ENCODE data around the gene PDE7B. TPM values are rescaled to one million over a fixed set of nuclear protein-coding genes. Genes with fewer than 3 reads are reported as not detected.

Gene PDE7B
- total and polyA plus RNA-seq, 2 donors (not counting 1 experiment from before 2014, with no cell fraction given), result 2.6 to 7.5 TPM

GRCh38 chr6:136060759-136061158 lies 209.3 kb downstream of the PDE7B start:
- Histone ChIP-seq H4K20me1 (ENCODE audit: control insufficient read depth, insufficient read depth, low read length, poor library complexity, severe bottlenecking) (no peaks in the 10 kb centered on the region), H3K9me3 (ENCODE audit: control extremely low read depth in 1 of 3, control insufficient read depth in 2 of 3, insufficient read depth in 1 of 3, low read length in 2 of 3) (no peaks in the 10 kb centered on the region), H3K36me3 (replicated peaks in 1 of 2; ENCODE audit: control extremely low read depth in 1 of 2, control insufficient read depth in 1 of 2, extremely low read depth in 1 of 2, insufficient read depth in 2 of 2, low read length in 1 of 2) (no peaks in the 10 kb centered on the region), H3K4me2 (replicated peaks; ENCODE audit: low read depth, low read length, poor library complexity, severe bottlenecking) (no peak overlapping the region), H3K27ac (ENCODE audit: low read length in 2 of 2) (no peak overlapping the region), H3K4me1 (ENCODE audit: control insufficient read depth in 2 of 2, insufficient read depth in 2 of 2, low read length in 2 of 2) (no peaks in the 10 kb centered on the region), H3K4me3 (ENCODE audit: control extremely low read depth in 1 of 5, extremely low read depth in 1 of 5, insufficient read depth in 1 of 5, low read depth in 2 of 5, low read length in 4 of 5) (no peak overlapping the region), H3K27me3 (replicated peaks in 1 of 4; ENCODE audit: control extremely low read depth in 1 of 4, control insufficient read depth in 3 of 4, insufficient read depth in 4 of 4, low read length in 3 of 4) (no peaks in the 10 kb centered on the region), H2AFZ (ENCODE audit: insufficient read depth, low read depth, low read length, poor library complexity, severe bottlenecking) (no peak overlapping the region), H3K9ac (ENCODE audit: low read length) (no peak overlapping the region), H3K79me2 (ENCODE audit: control insufficient read depth, insufficient read depth, low read length) (no peaks in the 10 kb centered on the region)
- CTCF ChIA-PET, result no interaction called here
- no peaks in the 10 kb centered on the region for H3K9me3 Mint-ChIP-seq (ENCODE audit: insufficient read depth)
- H3K27me3 Mint-ChIP-seq, result no peaks in the 10 kb centered on the region
- ATAC-seq (ENCODE audit: low read depth), result no peak
- no peaks in the 10 kb centered on the region for H3K4me1 Mint-ChIP-seq
- no peak overlapping the region for H3K27ac Mint-ChIP-seq
- TF ChIP-seq CTCF (IDR thresholded peaks at IDR 0.05) (no peak), EZH2 (IDR thresholded peaks at IDR 0.05; ENCODE audit: borderline replicate concordance, insufficient read depth, low read depth, low read length, poor library complexity, severe bottlenecking) (no peak)
- no peak for DNase-seq
- intact Hi-C loops (cut with micrococcal nuclease), result no loop called here
- H3K4me3 Mint-ChIP-seq, result no peak overlapping the region
- POLR2A ChIA-PET, result no interaction called here

GRCh38 chr6:136061701-136062100 lies 210.2 kb downstream of the PDE7B start:
- Histone ChIP-seq H3K27ac (ENCODE audit: low read length in 2 of 2) (no peak overlapping the region), H4K20me1 (ENCODE audit: control insufficient read depth, insufficient read depth, low read length, poor library complexity, severe bottlenecking) (no peaks in the 10 kb centered on the region), H3K4me3 (ENCODE audit: control extremely low read depth in 1 of 5, extremely low read depth in 1 of 5, insufficient read depth in 1 of 5, low read depth in 2 of 5, low read length in 4 of 5) (no peak overlapping the region), H3K4me1 (ENCODE audit: control insufficient read depth in 2 of 2, insufficient read depth in 2 of 2, low read length in 2 of 2) (no peaks in the 10 kb centered on the region), H3K79me2 (ENCODE audit: control insufficient read depth, insufficient read depth, low read length) (no peaks in the 10 kb centered on the region), H3K27me3 (replicated peaks in 1 of 4; ENCODE audit: control extremely low read depth in 1 of 4, control insufficient read depth in 3 of 4, insufficient read depth in 4 of 4, low read length in 3 of 4) (no peaks in the 10 kb centered on the region), H3K9ac (ENCODE audit: low read length) (no peak overlapping the region), H2AFZ (ENCODE audit: insufficient read depth, low read depth, low read length, poor library complexity, severe bottlenecking) (no peak overlapping the region), H3K36me3 (replicated peaks in 1 of 2; ENCODE audit: control extremely low read depth in 1 of 2, control insufficient read depth in 1 of 2, extremely low read depth in 1 of 2, insufficient read depth in 2 of 2, low read length in 1 of 2) (no peaks in the 10 kb centered on the region), H3K9me3 (ENCODE audit: control extremely low read depth in 1 of 3, control insufficient read depth in 2 of 3, insufficient read depth in 1 of 3, low read length in 2 of 3) (no peaks in the 10 kb centered on the region), H3K4me2 (replicated peaks; ENCODE audit: low read depth, low read length, poor library complexity, severe bottlenecking) (no peak overlapping the region)
- TF ChIP-seq EZH2 (IDR thresholded peaks at IDR 0.05; ENCODE audit: borderline replicate concordance, insufficient read depth, low read depth, low read length, poor library complexity, severe bottlenecking), result no peak
- no peak for TF ChIP-seq CTCF (IDR thresholded peaks at IDR 0.05)
- DNase-seq (no peak), ATAC-seq (ENCODE audit: low read depth) (no peak)
- no peak overlapping the region for H3K27ac Mint-ChIP-seq
- H3K4me1 Mint-ChIP-seq, result no peaks in the 10 kb centered on the region
- intact Hi-C loops (cut with micrococcal nuclease), result no loop called here
- no peak overlapping the region for H3K4me3 Mint-ChIP-seq
- WGBS (ENCODE audit: insufficient coverage), result 95% methylated on average over 4 of the region's 5 CpGs
- H3K27me3 Mint-ChIP-seq, result no peaks in the 10 kb centered on the region
- ChIA-PET CTCF (no interaction called here), POLR2A (no interaction called here)
- no peaks in the 10 kb centered on the region for H3K9me3 Mint-ChIP-seq (ENCODE audit: insufficient read depth)
